Epithelial cell of esophagus (primary cell): Measurements from ENCODE around the gene NEK4.

Experiments
- DNase-seq: peaks from one replicate; pipeline ENCODE4 v3.0.0; 2010; ENCODE audit warnings: low read depth
- H3K4me3 ChIP-seq: 2 replicates; pipeline ENCODE4 v1.5.1; 2011; ENCODE audit warnings: mild to moderate bottlenecking, low read length, control low read depth
- TF ChIP-seq, protein P1 (sequence below): IDR thresholded peaks from 2 replicates; pipeline ENCODE4 v1.5.1; 2011; ENCODE audit warnings: low read depth, mild to moderate bottlenecking, low read length, control low read depth, inconsistent platforms; ENCODE audit not compliant: insufficient read depth; ENCODE audit errors: missing control alignments

Gene NEK4

DNA sequence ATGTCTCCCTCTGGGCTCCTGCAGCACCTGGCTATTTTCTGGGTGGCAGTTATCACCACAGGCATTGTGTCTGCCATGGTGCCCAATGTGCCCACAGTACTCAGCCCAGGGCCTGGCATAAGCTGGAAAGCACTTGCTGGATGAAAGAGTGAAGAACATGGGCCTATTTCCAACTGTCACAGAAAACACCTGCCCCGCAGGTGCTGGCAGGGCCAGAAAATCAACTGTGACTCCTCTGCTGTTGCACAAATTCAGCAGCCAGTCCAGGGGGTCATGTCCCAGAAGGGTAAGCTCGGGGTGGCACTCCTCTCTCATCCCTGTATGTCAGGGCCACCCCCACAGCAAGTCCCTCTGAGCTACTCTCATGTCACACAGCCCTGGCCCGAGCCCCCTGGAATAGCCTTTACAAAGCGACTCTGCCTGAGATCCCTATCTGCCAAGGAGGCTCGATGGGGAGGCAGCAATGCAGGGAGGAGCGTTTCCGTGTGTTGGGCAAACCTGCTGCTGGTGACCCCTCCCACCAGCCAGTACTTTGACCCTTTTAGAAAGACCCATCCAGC lies 40.8 kb upstream of the NEK4 start:
- no peak overlapping the region for H3K4me3 ChIP-seq
- no peak for DNase-seq
- TF ChIP-seq, protein P1, sequence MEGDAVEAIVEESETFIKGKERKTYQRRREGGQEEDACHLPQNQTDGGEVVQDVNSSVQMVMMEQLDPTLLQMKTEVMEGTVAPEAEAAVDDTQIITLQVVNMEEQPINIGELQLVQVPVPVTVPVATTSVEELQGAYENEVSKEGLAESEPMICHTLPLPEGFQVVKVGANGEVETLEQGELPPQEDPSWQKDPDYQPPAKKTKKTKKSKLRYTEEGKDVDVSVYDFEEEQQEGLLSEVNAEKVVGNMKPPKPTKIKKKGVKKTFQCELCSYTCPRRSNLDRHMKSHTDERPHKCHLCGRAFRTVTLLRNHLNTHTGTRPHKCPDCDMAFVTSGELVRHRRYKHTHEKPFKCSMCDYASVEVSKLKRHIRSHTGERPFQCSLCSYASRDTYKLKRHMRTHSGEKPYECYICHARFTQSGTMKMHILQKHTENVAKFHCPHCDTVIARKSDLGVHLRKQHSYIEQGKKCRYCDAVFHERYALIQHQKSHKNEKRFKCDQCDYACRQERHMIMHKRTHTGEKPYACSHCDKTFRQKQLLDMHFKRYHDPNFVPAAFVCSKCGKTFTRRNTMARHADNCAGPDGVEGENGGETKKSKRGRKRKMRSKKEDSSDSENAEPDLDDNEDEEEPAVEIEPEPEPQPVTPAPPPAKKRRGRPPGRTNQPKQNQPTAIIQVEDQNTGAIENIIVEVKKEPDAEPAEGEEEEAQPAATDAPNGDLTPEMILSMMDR: no peak

DNA sequence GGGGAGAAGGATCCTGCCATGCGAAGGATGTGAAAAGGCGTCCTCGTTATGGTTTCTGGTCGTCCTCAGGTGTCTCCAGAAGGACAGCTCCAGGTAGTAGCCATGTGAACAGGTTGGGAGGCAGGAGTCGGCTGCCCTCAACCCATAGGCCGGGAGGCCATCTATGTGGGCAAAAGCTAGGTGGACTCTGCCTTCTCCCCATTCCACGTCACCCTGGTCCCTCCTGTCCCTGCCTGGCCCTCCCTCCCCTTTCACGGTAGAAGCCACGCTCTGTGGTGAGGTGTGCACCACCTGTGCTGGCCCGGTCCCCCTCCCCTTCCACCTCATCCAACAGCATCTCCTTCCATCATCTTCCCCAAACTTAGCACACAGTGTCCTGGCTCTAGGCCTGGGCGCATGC lies 40.2 kb upstream of the NEK4 start:
- TF ChIP-seq, protein P1: no peak
- no peak for DNase-seq
- no peak overlapping the region for H3K4me3 ChIP-seq

DNA sequence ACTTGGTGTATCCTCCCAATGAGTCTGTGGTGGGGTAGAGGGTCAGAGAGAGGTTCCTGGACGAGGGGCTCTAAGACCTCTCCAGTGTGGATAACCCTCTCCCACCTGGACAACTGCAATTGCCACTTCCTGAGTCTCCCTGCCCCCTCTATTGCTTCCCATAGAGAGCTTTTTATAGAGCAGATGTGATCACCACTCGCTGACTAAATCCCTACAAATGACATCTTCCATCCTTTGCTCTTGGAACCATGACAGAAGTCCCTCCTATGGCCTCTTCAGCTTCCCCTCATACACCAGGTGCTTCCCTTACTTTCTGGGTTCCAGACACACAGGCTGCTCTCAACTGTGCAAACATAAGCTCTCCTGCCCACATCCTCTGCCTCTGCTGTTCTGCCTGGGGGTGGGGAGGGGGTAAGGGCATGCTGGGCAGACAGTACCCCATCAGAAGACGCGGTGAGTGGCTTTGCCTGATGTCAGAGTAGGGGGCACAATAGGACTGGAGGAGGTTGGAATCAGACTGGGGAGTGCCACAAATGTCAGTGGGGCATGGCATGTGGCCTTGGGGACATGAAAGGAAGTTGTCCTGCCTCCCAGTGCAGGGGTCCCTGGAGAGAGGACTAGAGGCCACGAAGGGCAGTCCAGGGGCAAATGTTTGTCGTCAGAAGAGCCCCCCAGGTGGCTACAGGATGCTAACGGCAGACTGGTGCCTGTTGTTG lies 39.1 kb upstream of the NEK4 start:
- no peak for DNase-seq
- TF ChIP-seq, protein P1: no peak
- no peak overlapping the region for H3K4me3 ChIP-seq

DNA sequence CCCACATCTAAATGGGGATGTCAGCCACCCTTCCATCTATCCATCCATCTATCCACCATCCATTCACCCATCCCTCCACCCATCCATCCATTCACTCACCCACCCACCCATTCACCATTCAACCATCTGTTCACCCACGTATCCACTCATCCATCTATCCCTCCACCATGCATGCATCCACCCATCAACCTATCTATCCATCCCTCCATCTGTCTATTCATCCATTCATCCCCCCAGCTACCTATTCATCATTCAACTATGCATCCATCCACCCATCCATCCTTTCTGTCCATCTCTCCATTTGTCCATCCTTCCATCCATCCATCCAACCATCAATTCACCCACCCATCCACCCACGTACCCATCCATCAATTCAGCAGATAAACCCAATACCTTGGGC lies 38.4 kb upstream of the NEK4 start:
- no peak for DNase-seq
- H3K4me3 ChIP-seq: no peak overlapping the region
- TF ChIP-seq, protein P1: no peak

DNA sequence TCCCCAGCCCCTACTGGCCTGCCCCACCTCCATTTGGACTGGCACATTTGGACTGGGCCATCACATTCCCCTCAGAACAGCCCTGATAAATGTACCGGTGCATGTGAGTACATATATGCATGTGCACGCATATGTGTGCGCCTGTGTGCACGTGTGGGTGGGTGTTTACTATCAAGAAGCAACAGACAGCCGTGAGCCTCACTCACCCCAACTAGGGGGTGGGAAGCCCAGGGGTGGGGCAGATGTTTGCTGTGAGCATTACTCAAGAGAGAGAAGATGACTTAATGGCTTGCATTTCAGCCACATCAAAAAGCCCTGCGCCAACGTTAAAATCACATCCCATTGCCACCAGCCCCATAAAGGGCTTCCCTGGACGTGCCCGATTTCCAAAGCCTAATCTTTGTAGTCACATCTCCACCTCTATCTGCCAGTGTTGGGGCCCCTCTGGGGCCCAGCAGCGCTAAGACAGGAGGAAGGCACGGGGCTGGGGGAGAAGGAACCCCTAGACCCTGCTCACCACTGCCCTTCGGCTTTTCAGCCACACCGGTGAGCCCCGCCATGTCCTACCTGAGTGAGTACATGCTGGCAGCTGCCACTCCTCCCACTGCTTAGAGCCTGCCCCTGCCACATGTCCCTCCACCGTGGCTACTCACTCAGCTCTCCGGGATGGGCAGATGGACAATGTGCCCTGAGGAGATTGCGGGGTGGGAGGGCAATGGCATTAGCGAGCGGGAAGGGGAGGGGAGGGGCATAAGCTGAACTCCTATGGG lies 34.7 kb upstream of the NEK4 start:
- TF ChIP-seq, protein P1: no peak
- H3K4me3 ChIP-seq: no peak overlapping the region
- DNase-seq: no peak

DNA sequence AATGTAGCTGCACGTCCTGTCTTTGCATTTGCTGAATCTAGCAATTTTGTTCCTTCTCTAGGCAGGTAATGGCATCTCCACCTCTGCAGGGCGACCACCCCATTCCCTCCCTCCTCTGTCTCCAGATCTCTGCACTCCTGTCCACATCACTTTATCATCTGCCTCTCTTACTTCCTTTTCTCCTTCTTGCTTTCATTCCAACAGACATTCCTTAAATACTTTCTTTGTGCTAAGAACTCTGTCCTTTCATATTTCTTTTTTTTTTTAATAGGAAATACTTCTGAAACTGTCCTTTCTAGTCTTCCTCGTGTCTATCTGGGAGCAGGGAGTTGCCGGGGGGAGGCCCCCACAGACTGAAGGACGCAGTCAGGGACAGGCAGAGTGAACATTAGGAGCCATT lies 31.1 kb upstream of the NEK4 start:
- no peak for DNase-seq

More for the DNA sequence above, 31.1 kb upstream of the NEK4 start:
- no peak overlapping the region for H3K4me3 ChIP-seq
- TF ChIP-seq, protein P1: no peak
